CD4-positive, alpha-beta T cell treated with Interferon alpha-2 for 1 hour (primary cell): ENCODE results near the gene PI4K2B.
"Not testable (repeated sequence)": the region's sequence is repeated elsewhere in the genome, so short reads cannot be mapped to it uniquely, and the experiment has no call there.

ENCODE experiments used
- DNase-seq, 2 donors: peaks; one replicate each; pipeline ENCODE4 v3.0.0-alpha.2; 2020 to 2022

PI4K2B gene

DNA sequence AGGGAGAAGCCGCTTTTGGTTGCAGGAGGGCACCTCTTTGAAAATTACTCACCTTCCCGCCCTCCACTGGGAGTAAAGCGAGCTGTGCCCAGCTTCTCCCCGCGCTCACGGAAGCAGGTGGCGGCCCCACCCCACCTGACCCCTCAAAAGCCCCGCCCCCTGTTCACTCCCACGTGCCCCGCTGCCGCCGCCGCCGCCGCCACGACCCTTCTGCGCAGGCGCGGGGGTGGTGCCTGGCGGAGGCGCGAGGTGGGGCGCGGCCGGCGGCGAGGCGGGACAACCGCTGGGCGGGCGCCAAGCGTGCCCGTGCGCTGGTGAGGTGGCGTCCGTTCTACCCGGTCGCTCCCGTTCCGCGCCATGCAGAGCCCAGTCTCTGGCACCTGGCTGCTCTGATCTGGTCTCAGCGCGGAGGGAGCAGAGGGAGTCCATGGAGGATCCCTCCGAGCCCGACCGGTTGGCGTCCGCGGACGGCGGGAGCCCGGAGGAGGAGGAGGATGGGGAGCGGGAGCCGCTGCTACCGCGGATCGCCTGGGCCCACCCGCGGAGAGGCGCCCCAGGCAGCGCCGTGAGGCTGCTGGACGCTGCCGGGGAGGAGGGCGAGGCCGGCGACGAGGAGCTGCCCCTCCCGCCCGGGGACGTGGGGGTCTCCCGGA lies at the start of gene PI4K2B:
Gene PI4K2B (plus strand): TSS at position 297 of the 653 bp plus-strand sequence. CDS start 131 bp downstream, at position 428.
- peak; percentile 93 to 96 for DNase-seq

DNA sequence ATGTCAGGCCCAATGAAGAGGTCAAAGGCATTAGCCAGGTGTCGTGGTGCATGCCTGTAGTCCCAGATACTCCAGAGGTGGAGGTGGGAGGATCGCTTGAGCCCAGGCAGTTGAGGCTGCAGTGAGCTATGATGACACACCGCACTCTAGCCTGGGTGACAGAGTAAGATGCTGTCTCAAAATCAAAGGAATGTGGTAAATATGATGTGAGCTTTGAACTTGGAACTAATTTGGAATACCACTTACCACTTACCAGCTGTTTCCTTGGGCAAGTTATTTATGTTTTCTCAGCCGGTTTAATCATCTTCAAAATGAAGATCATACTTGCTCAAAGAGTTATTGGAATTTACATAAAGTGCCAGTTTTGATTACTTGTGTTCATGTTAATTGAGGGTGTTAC lies 49.8 kb upstream of the PI4K2B start:
- DNase-seq = no peak

DNA sequence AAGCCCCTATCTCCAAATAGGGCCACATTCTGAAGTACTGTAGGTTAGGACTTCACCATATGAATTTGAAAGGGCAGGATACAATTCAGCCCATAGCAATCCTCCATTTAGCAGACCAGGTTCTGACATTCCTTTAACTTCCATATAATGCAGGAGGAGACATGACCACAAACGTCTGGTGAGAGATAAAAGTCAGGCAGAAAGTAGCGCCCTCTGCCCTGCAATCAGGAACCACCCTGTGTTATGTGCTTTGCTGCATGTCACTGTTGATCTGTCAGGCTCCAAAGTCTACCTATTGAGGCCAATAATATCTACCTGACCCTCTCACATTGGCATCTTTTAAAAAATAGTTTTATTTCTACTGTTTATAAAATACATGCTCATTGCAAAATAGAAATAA lies 43.4 kb upstream of the PI4K2B start:
- no peak for DNase-seq

DNA sequence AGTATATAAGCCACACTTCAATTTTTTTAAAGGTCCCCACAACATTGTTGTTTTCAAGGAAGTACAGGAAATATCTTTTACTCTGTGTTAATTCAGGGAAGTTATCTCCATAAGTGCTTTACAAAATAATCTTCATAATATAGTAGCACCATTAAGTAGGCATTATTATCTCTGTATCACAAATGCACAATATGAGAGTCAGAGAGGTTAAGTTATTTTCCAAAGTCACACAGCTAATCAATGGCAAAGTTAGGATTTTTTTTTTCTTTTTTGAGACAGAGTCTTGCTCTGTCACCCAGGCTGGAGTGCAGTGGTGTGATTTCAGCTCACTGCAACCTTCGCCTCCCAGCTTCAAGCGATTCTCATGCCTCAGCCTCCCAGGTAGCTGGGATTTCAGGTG lies 35.1 kb upstream of the PI4K2B start:
- DNase-seq = no peak

DNA sequence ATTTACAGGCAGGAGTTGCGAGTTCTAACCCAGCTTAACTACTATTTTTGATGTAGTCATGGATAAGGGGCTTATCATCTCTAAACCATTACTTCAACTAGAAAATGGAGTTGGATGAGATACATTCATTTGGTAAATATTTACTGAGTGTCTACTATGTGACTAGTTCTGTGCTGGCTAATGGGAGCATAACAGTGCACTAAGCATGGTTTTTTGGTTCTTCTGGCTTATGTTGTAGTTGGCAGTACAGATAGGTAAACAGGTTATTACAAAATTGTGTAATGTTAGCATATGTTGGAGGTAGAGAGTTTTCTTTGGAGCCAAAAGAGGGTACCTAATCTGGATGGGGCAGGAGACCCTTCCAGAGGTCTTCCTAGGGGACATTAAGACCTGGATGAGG lies 25.8 kb upstream of the PI4K2B start:
- DNase-seq = no peak

DNA sequence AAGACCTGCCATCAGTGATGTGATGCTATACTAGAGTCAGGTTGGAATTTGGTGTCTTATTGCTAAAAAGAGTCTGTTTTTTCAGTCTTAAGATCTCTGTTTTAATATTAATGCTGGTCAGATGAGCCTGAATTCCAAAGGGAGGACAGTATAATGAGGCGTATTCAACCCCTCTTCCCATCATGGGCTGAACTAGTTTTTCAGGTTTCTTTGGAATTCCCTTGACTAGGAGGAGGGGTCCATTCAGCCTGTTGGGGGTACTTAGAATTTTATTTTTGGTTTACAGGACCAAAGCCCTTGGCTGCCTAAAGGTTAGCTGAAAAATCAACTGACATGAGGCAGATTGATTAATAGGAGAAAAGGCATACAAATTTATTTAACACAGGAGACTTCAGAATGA lies 24.1 kb upstream of the PI4K2B start:
- DNase-seq = no peak

DNA sequence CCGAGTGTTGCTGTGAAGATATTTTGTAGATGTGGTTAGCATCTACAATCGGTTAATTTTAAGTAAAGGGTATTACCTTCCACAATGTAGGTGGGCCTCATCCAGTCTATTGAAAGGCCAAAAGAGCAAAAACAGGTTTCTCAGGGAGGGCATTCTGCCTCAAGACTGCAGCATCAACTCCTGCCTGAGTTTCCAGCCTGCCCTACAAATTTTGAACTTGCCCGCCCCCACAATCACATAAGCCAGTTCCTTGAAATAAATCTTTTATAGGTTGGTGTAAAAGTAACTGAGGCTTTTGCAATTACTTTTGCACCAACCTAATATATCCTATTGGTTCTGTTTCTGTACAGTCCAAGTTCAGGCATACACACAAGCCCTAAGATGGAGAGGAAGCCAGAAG lies 22.1 kb upstream of the PI4K2B start:
- DNase-seq = no peak

DNA sequence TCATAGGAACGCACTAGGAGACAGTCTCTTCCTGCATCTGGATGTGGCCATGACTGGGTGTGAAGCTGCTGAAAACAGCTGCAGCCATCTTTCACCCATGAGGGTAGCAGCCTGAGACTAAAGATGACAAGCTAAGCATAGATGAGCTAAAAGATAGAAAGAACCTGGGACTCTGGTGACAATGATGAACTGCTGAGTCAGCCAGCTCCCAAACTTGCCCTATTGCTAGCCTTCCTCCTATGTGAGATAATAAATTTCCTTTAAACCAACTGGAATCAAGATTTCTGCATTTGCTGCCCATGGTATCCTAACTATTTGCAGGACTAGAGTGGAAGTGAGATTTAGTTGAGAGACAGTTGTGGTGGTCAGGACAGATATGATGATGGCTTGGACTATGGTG lies 21.0 kb upstream of the PI4K2B start:
- no peak for DNase-seq

DNA sequence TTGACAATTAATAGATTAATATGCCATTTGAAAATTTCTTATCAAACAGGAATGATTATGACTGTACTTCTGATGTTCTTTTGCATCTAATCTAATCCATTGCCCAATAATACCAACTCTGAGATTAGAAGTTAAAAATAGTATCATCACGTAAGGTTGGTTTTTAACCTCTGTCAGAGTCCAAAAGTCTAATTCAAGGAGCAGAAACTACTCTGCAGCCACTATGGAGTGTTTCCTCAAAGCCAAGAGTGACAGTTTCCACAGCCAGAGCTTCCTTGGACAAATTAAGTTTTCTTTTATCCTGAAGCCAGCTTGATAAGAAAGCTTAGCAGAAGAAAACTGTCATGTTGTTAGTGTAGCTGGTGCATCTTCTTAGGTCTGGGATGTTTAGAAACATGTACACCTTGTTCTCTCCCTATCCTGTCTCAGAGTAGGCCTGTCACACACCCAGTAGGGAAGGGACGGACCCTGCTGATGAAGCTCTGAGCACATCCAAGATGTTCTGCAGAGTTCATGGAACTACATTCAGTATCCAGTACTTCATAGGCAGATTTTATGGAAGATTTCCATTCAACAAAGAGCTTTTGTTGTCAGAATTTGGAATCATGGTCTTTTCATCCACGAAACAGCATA lies 20.4 kb upstream of the PI4K2B start:
- DNase-seq = no peak

DNA sequence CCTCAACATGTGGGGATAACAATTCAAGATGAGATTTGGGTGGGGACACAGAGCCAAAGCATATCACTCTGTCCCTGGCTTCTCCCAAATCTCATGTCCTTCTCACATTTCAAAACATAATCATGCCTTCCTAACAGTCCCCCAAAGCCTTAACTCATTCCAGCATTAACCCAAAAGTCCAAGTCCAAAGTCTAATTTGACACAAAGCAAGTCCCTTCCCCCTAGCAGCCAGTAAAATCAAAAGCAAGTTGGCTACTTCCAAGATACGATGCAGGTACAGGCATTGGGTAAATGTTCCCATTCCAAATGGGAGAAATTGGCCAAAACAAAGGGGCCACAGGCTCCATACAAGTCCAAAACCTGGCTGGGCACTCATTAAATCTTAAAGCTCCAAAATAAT lies 19.1 kb upstream of the PI4K2B start:
- DNase-seq = not testable (repeated sequence)

DNA sequence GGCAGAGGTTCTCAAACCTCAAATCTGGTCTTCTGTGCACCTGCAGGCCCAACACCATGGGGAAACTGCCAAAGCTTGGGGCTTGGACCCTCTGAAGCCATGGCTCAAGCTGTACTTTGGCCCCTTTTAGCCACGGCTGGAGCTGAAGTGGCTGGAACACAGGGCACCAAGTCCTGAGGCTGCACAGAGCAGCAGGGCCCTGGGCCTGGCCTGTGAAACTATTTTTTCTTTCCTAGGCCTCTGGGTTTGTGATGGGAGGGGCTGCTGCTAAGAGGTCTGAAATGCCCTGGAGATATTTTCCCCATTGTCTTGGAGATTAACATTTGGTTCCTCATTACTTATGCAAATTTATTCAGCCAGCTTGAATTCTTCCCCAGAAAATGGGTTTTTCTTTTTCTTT lies 18.3 kb upstream of the PI4K2B start:
- no peak for DNase-seq

DNA sequence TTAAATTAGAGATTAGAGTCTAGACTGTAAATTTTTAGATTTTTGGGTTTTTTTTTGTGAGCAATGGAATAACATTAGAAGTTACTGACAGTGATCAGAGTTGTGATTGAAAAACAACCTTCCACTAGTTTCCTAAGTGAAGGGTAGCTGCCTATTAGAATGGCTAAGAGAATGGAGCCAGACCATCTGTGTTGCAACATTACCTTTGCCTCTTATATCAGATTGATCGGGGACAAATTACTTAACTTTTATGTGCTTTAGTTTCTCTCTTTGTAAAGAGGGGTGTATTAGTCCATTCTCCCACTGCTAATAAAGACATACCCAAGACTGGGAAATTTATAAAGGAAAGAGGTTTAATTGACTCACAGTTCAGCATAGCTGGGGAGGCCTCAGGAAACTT lies 12.5 kb upstream of the PI4K2B start:
- no peak for DNase-seq

DNA sequence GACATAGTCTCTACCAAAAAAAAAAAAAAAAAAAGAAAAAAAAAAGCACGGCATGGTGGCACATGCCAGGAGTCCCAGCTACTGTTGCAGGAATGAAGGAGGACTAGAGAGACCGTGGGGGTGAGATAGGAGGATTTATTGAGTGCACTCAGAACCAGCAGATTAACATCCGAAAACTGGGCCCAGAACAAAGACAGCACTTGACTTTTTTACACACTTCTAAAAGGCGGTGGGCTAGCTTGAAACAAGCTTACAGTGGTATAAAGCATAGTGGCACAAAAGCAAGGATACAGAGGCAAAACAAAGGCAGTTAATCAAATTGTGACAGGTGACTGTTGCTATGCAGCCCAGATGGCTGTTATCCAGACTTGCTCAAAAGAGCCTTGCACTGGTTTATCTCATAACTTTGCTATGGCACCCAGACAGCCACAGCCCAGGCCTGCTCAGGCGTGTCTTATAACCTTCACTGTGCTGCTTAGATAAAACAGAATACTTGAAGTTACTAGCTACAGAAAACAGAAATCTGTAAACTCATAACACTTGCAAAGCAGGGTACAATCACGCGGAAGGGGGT lies 9.9 kb upstream of the PI4K2B start:
- peak in 1 of 2 donors; percentile 34 for DNase-seq

DNA sequence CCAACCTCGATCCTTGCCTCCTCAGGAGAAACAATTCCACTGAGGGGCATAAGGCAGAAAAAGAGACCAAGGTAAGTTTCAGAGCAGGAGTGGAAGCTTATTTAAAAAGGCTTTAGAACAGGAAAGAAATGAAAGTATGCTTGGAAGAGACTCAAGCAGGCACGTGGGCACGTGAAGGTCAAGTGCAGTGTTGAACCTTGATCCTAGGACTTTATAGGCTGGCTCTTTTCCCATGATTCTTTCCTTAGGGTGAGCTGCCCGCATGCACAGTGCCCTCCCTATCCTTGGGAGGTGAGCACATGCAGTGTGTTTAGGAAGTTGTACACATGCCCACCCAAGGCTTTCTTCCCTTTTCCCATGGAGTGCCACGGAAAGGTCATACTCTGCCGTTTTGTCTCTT lies 4.0 kb upstream of the PI4K2B start:
- DNase-seq = no peak

DNA sequence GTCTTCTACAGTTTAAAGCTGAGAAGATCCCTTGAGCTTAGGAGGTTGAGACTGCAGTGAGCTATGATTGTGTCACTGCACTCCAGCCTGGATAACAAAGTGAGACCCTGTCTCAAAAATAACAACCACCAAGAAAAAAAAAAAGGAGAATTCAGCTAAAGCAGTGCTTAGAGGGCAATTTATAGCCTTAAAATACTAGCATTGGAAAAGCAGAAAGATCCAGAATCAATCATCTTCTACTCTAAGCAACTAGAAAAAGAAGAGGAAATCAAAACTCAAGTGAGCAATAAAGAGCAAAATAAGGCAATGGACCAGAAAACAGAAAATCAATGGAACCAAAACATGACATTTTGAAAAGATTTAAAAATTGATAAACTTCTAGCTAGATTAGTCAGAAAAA lies 639 bp upstream of the PI4K2B start:
- DNase-seq = no peak

DNA sequence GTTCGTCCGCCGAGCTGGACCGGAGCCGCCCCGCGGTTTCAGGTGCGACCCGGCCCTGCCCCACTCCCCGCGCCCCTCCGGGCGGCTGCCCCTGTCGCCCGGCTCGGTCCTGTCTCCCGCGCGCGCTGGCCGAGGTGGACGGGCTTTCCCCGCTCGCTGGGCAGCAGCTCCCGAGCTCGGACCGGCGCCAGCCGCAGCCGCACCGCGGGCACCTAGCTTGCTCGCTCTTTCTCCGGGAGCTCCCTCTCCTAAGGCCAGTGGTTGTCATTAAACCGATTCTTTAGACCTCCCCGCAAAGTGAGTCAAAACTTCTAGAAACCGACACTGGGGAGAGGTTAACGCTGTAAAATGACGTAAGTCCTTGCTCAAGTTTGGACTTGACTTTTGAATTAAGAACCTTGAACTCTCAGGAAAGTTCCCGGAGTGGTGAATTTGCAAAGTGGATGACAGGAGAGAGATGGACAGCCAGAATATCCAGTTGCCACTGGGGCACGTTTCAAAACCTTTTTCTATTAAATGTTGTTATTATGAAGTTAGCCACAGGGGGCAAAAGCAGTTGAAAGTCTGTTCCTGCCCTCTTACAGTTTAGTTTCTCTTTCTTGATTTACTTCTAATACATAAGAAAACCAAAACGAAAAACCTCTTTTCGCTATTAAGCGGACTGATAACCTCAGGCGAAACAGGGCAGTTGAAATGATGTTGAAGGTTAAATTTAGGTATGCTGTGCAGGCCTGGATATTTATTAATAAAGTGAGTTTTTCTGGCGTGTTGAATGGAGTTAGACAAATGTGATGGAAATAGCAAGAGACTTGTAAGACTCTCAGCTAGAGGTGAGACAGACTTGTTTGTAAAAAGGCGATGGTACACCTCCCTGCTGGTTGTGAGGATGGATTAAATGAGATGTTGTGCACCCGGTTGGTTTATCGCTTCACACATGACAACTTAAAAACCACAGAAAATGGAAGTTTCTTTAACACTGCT lies 847 bp downstream of the PI4K2B start:
- peak; percentile 59 to 85 for DNase-seq

DNA sequence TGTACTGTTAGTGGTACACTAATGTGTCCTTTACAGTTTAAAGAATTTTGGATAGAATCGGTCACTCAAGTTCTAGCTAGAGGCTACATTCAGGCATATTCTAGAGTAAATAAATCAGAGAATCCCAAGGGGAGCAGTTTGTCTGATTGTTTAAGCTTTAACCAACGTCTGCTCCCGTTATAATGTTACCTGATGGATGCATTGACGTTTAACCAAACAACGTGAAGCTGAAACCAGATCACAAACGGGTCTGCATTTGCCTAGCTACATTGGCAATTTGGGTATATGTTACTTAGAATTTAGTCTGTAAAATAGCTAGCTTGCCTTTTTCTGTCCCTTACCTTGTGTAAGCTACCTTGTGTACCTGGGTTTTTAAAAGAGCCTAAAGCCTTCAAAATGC lies 1.6 kb downstream of the PI4K2B start:
- DNase-seq = peak in 1 of 2 donors; percentile 31

DNA sequence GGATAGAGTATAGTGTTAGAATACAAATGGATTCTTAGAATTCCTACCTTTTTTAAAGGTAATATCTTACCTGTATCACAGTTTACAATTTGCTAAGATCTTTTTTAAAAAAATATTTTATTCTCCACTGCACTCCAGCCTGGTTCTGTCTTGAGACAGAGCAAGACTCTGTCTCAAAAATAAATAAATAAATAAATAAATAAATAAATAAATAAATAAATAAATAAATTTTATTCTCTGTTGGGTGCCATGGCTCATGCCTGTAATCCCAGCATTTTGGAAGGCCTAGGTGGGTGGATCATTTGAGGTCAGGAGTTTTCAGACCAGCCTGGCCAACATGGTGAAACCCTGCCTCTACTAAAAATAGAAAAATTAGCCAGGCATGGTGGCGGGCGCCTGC lies 2.2 kb downstream of the PI4K2B start:
- DNase-seq = not testable (repeated sequence)

DNA sequence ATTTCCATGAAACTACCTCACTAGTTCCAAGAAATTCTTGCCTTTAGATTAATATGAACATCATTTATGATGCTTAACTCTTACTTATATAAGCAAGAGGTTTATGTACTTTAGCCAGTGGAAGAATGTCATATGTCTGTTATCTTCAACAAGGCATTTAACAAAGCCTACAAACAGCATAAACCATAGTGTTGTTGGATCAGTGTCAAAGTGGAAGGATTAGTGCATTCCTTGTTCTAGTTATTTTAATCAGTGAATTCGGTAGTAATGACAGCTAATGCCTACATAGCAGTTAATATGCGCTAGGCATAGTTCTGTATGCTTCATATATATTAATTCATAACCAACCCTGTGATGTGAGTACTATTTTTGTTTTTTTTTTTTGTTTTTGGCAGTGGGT lies 3.1 kb downstream of the PI4K2B start:
- DNase-seq = no peak

DNA sequence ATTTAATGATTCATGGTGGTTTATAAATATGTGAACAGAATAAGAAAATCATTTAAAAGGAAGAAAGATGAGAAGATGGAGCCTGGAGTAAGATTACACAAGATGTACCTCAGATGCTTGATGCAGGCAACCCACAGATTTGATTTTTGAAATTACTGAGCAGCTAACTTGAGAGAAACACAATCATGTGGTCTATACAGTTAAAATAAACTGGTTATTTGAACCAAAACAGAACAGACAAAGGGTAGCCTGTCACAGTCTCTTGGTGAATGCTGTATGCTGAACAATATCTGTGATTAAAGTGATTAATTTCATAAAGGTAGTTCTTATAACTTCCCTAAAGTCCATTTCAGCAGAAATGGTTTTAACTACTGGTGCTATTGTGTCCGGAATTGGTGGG lies 4.2 kb downstream of the PI4K2B start:
- no peak for DNase-seq

DNA sequence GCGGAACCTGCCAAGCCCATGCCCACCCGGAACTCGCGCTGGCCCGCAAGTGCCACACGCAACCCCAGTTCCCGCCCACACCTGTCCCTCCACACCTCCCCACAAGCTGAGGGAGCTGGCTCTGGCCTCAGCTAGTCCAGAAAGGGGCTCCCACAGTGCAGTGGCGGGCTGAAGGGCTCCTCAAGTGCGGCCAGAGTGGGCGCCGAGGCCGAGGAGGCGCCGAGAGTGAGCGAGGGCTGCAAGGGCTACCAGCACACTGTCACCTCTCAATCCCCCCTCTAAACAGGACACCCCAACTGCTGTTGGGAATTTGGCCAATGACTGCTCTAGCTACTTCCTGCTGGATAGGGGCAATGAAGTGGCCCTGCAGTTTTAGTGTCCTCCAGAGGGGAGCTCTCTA lies 5.7 kb downstream of the PI4K2B start:
- DNase-seq = not testable (repeated sequence)

DNA sequence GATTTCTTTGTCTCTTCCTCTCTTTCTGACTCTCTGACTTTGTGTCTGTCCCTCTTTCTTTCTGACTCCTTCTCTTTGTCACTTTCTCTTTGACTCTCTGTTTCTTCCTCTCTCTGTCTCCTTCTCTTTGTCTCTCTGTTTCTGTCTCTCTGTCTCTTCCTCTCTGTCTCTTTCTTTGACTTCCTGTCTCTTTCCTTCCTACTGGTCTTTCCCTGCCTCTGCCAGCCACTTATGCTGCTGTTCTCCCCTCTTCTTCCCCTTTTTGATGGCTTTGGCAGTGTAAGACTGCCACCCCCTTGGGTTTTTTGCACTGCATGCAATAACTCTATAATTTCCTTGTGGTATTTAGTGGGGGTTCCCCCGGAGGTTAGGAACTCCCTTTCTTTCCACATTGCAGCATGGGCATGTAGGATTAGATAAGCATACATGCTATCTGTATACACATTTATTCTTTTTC lies 6.9 kb downstream of the PI4K2B start:
- DNase-seq = peak; percentile 25 to 45

DNA sequence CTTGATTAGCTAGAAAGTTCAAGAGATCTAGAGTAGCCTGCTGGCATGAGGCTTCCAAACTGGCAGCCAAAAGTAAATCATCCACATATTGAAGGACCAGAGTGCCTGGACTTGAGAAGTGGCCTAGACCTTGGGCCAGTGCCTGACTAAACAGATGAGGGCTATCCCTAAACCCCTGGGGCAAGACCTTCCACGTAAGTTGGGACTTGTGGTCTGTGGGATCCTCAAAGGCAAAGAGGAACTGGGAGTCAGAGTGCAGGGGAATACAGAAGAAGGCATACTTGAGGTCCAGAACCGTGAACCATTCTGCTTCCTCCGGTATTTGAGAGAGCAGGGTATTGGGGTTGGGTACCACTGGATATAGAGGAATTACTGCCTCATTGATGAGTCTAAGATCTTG lies 8.4 kb downstream of the PI4K2B start:
- not testable (repeated sequence) for DNase-seq
